Measurements from ENCODE around the gene HTR3B.
"Not testable (repeated sequence)": the region's sequence is repeated elsewhere in the genome, so short reads cannot be mapped to it uniquely, and the experiment has no call there.

Gene HTR3B

DNA sequence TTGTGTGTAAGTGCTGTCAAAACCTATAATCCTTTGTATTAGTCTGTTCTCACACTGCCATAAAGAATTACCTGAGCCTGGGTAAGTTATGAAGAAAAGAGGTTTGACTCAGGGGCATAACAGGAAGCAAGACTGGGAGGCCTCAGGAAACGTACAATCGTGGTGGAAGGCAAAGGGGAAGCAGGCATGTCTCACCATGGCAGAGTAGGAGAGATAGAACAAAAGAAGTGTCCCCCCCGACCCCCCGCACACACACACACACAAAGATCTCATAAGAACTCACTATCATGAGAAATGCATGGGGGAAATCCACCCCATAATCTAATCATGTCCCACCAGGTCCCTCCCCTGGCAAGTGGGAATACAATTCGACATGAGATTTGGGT is 26.9 kb upstream of the HTR3B start:
- H3K79me2 ChIP-seq (ENCODE audit: control insufficient read depth, low read length), result peaks cover 36% of the 10 kb centered on the region
- H4K20me1 ChIP-seq (ENCODE audit: control insufficient read depth, insufficient read depth, low read depth, low read length), result 0 out of 2 replicates have a peak, but pooled peaks cover 2% of the 10 kb centered on the region
- H3K27me3 ChIP-seq (ENCODE audit: control insufficient read depth, low read length), result no peaks in the 10 kb centered on the region
- no peak for TF ChIP-seq CTCF (IDR thresholded peaks at IDR 0.05; ENCODE audit: low read depth, low read length, poor library complexity, severe bottlenecking)
- TF ChIP-seq EZH2phosphoT487 (IDR thresholded peaks at IDR 0.05; ENCODE audit: borderline replicate concordance, low read length), result no peak
- no peaks in the 10 kb centered on the region for H3K9me2 ChIP-seq (replicated peaks; ENCODE audit: control insufficient read depth, low read length)
- peaks cover 37% of the 10 kb centered on the region for H3K4me1 ChIP-seq (ENCODE audit: control insufficient read depth, low read length)
- peaks cover 6% of the 10 kb centered on the region for H3K36me3 ChIP-seq (ENCODE audit: control insufficient read depth, low read length)
- peak overlapping the region; percentile 69 for H3K4me2 ChIP-seq (ENCODE audit: low read length)
- H3K27ac ChIP-seq (ENCODE audit: low read depth, low read length), result no peak overlapping the region
- no peaks in the 10 kb centered on the region for H3K9me3 ChIP-seq (ENCODE audit: control insufficient read depth, insufficient read depth, low read length)
- H3K4me3 ChIP-seq (ENCODE audit: low read length), result peak overlapping the region; percentile 85; the same call in 1 of the 2 replicates
- no peaks in the 10 kb centered on the region for H3F3A ChIP-seq (ENCODE audit: control insufficient read depth, insufficient read depth)

DNA sequence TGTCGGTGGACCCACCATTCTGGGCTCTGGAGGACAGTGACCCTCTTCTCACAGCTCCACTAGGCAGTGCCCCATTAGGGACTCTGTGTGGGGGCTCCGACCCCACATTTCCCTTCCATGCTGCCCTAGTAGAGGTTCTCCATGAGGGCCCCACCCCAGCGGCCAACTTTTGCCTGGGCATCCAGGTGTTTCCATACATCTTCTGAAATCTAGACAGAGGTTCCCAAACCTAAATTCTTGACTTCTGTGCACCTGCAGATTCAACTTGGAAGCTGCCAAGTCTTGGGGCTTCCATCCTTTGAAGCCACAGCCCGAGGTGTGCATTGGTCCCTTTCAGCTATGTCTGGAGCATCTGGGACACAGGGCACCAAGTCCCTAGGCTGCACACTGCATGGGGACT is 25.1 kb upstream of the HTR3B start:
- Histone ChIP-seq H3K4me1 (ENCODE audit: control insufficient read depth, low read length) (peaks cover 19% of the 10 kb centered on the region), H3K79me2 (ENCODE audit: control insufficient read depth, low read length) (peaks cover 18% of the 10 kb centered on the region)
- H3K4me2 ChIP-seq (ENCODE audit: low read length); H3F3A ChIP-seq (ENCODE audit: control insufficient read depth, insufficient read depth); H3K9me2 ChIP-seq (replicated peaks; ENCODE audit: control insufficient read depth, low read length); H3K27ac ChIP-seq (ENCODE audit: low read depth, low read length); H3K27me3 ChIP-seq (ENCODE audit: control insufficient read depth, low read length); H4K20me1 ChIP-seq (ENCODE audit: control insufficient read depth, insufficient read depth, low read depth, low read length); H3K36me3 ChIP-seq (ENCODE audit: control insufficient read depth, low read length); H3K4me3 ChIP-seq (ENCODE audit: low read length); H3K9me3 ChIP-seq (ENCODE audit: control insufficient read depth, insufficient read depth, low read length): not testable (repeated sequence)

DNA sequence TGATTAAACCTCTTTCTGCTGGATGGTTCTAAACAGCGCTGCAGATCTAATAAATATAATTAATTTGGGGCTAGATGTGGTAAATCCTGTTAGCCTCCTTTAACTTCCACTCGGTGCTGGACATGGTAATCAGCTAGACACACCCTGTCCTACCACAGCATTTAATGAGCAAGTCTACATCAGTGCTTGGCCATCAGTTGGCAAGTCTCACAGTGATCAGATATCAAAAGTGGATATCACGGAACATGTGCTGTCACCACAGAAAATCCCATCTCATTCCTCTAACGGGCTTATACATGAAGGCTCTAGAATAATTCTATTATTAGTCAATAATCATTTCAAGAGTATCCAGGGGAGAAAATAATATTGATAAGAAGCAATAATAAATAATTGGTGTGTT is 23.6 kb upstream of the HTR3B start:
- Histone ChIP-seq H3K36me3 (ENCODE audit: control insufficient read depth, low read length) (no peaks in the 10 kb centered on the region), H3K79me2 (ENCODE audit: control insufficient read depth, low read length) (peaks cover 9% of the 10 kb centered on the region), H3K4me3 (ENCODE audit: low read length) (no peak overlapping the region), H4K20me1 (ENCODE audit: control insufficient read depth, insufficient read depth, low read depth, low read length) (no peaks in the 10 kb centered on the region), H3K4me2 (ENCODE audit: low read length) (no peak overlapping the region), H3K4me1 (ENCODE audit: control insufficient read depth, low read length) (peaks cover 20% of the 10 kb centered on the region), H3K9me2 (replicated peaks; ENCODE audit: control insufficient read depth, low read length) (no peaks in the 10 kb centered on the region), H3F3A (ENCODE audit: control insufficient read depth, insufficient read depth) (no peaks in the 10 kb centered on the region), H3K27ac (ENCODE audit: low read depth, low read length) (no peak overlapping the region), H3K27me3 (ENCODE audit: control insufficient read depth, low read length) (no peaks in the 10 kb centered on the region), H3K9me3 (ENCODE audit: control insufficient read depth, insufficient read depth, low read length) (no peaks in the 10 kb centered on the region)
- no peak for TF ChIP-seq EZH2phosphoT487 (IDR thresholded peaks at IDR 0.05; ENCODE audit: borderline replicate concordance, low read length)
- no peak for TF ChIP-seq CTCF (IDR thresholded peaks at IDR 0.05; ENCODE audit: low read depth, low read length, poor library complexity, severe bottlenecking)

DNA sequence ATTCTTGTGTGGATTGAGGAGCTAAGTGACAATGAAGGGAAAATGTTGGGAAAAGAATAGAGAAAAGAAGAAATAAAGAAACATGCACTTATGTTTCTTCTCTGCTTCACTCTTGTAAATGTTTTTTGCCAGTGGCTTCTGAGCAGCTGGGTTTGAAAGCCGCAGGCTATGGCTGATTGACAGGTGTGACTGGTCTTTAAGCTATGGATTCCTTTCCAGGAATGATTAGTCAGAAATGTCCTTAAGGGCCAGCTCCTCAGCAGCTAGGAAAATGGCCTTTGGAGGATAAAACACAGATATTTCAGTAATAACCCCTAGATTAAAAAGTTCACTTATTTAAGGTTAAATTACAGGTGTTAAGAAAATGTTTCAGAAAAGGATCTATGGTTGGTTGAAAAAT is 22.7 kb upstream of the HTR3B start:
- no peaks in the 10 kb centered on the region for H3K27me3 ChIP-seq (ENCODE audit: control insufficient read depth, low read length)
- H3F3A ChIP-seq (ENCODE audit: control insufficient read depth, insufficient read depth), result no peaks in the 10 kb centered on the region
- H3K9me2 ChIP-seq (replicated peaks; ENCODE audit: control insufficient read depth, low read length), result no peaks in the 10 kb centered on the region
- H3K4me3 ChIP-seq (ENCODE audit: low read length), result no peak overlapping the region
- no peaks in the 10 kb centered on the region for H3K9me3 ChIP-seq (ENCODE audit: control insufficient read depth, insufficient read depth, low read length)
- H3K79me2 ChIP-seq (ENCODE audit: control insufficient read depth, low read length), result no peaks in the 10 kb centered on the region; the same call in 1 of the 2 replicates
- H4K20me1 ChIP-seq (ENCODE audit: control insufficient read depth, insufficient read depth, low read depth, low read length), result no peaks in the 10 kb centered on the region
- peaks cover 13% of the 10 kb centered on the region for H3K4me1 ChIP-seq (ENCODE audit: control insufficient read depth, low read length)
- H3K27ac ChIP-seq (ENCODE audit: low read depth, low read length), result no peak overlapping the region
- H3K36me3 ChIP-seq (ENCODE audit: control insufficient read depth, low read length), result no peaks in the 10 kb centered on the region
- no peak for TF ChIP-seq CTCF (IDR thresholded peaks at IDR 0.05; ENCODE audit: low read depth, low read length, poor library complexity, severe bottlenecking)
- no peak for TF ChIP-seq EZH2phosphoT487 (IDR thresholded peaks at IDR 0.05; ENCODE audit: borderline replicate concordance, low read length)
- no peak overlapping the region for H3K4me2 ChIP-seq (ENCODE audit: low read length)

Measured in DOHH2 (cell line).